LNCAP (cell line): ENCODE results near the gene PHKB.

Source experiments
- TF ChIP-seq, protein P1 (sequence below): fragments of 450-650 bp; IDR thresholded peaks from 2 replicates; pipeline ENCODE4 v1.5.1; 2017; ENCODE audit warnings: mild to moderate bottlenecking

The PHKB gene

GRCh38 chr16:47460711-47461597 lies at the start of gene PHKB, which contains the start of gene ITFG1:
Gene PHKB (plus strand): TSS chr16:47461331. CDS start chr16:47461351, 20 bp downstream.
Gene ITFG1 (minus strand): TSS chr16:47461063. CDS start chr16:47461045, 18 bp downstream.
- TF ChIP-seq, protein P1, sequence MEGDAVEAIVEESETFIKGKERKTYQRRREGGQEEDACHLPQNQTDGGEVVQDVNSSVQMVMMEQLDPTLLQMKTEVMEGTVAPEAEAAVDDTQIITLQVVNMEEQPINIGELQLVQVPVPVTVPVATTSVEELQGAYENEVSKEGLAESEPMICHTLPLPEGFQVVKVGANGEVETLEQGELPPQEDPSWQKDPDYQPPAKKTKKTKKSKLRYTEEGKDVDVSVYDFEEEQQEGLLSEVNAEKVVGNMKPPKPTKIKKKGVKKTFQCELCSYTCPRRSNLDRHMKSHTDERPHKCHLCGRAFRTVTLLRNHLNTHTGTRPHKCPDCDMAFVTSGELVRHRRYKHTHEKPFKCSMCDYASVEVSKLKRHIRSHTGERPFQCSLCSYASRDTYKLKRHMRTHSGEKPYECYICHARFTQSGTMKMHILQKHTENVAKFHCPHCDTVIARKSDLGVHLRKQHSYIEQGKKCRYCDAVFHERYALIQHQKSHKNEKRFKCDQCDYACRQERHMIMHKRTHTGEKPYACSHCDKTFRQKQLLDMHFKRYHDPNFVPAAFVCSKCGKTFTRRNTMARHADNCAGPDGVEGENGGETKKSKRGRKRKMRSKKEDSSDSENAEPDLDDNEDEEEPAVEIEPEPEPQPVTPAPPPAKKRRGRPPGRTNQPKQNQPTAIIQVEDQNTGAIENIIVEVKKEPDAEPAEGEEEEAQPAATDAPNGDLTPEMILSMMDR = no peak

DNA sequence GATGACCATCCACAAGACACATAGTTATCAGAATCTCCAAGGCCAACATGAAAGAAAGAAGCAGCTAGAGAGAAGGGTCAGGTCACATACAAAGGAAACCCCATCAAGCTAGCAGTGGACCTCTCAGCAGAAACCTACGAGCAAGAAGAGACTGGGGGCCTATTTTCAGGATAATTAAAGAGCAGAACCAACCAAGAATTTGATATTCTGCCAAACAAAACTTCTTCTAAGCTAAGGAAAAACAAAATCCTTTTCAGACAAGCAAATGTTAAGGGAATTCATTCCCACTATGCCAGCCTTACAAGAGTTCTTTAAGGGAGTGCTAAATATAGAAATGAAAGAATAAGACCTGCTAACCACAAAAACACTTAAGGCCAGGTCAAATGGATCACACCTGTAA lies 48.1 kb upstream of the PHKB start:
- TF ChIP-seq, protein P1 = no peak

DNA sequence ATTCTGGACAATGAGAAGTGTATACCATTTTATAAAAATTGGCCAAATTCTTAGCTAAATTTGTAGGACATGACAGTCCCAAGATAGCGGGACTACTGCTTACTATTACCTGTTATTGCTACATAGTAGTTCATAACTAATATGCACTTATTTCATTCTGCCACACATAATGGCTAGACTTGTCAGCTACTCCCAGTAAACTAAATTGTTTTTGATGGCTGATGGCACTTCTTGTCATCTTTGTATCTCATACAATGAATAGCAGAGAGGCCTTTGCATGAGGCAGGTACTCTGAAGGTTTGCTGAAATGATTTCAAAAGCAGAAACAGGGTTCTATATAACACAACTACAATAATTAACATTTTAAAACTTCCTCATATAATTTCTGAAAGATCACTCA lies 44.3 kb upstream of the PHKB start:
- TF ChIP-seq, protein P1 = no peak

DNA sequence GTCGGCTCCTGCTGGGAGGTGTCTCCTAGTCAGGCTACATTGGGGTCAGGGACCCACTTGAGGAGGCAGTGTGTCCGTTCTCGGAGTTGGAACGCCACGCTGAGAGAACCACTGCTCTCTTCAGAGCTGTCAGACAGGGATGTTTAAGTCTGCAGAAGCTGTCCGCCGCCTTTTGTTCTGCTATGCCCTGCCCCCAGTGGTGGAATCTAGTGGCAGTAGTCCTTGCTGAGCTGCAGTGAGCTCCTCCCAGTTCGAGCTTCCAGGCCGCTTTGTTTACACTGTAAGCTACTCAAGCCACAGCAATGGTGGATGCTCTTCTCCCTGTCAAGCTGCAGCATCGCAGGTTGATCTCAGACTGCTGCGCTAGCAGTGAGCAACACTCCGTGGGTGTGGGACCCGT lies 36.3 kb upstream of the PHKB start:
- TF ChIP-seq, protein P1 = no peak

DNA sequence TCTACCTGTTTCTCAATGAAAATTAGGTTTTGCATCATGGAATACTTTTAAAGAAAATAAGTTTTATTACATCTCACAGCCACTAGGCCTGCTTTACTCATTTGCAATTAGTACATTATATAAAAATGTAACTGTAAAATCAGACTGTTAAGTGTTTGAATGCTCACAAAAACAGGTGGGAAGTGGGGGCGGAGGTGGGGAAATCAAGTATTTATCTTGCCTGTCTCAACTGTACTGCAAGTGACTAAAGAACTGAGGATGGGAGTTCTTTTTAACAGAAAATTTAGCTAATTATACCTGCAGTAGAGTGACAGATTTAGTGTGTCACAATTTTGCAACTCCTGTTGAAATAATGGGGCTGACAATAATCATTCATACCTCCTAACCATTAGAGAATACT lies 34.3 kb upstream of the PHKB start:
- TF ChIP-seq, protein P1 = no peak

DNA sequence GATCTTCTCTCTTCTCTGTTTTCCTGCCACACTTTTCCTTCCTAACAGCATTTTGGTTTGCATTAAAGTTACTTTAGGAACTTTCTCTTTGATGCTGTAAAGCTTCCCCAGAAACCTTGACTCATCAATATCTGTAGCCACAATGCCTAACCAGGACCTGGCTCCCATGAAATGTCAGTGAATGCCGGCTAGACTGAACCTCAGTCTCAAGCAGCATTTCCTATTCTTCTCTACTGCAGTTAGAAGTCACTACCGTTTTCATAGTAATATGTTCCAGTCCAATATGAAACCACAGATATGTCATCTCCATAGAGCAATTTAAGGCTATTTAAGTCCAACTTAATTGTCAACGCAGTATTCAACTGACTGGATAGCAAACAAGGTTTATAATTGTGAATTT lies 29.2 kb upstream of the PHKB start:
- TF ChIP-seq, protein P1 = no peak

DNA sequence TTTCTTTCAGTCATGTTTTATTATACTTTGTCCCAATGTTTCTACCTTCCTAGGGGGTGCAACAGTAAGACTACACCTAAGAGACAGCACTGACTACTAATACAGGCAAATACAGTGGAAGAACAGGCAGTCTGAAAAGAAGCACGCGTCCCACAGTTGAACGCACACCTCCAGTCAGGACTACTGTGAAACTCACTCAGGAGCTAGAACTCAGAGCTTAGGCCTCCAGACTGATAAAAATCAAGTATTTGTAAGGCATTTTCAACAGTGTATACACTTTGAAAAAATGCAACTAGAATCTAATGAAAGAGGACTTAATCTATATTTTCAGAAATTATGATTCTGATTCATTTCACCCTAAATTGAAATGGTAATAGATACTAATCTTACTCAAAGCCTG lies 14.7 kb upstream of the PHKB start:
- TF ChIP-seq, protein P1 = no peak
